Activated naive CD4-positive, alpha-beta T cell (primary cell): Measurements from ENCODE around the gene KCNJ5.
"Not testable (repeated sequence)": the region's sequence is repeated elsewhere in the genome, so short reads cannot be mapped to it uniquely, and the experiment has no call there.

Experiments used
- DNase-seq, 4 experiments: peaks; one replicate each; lab custom pipeline; 2025; lab: John Stamatoyannopoulos, UW

Gene KCNJ5

GRCh38 chr11:128913806-128914205, 22.6 kb downstream of the KCNJ5 start:
- DNase-seq: no peak

GRCh38 chr11:128914216-128915148, 23.3 kb downstream of the KCNJ5 start:
- no peak for DNase-seq

- DNase-seq: no peak
Measured at GRCh38 chr11:128915149-128915521, 24.0 kb downstream of the KCNJ5 start.

GRCh38 chr11:128916037-128916572, 24.9 kb downstream of the KCNJ5 start:
- DNase-seq: no peak

- DNase-seq: no peak
Measured at GRCh38 chr11:128916681-128917080, 25.5 kb downstream of the KCNJ5 start.

GRCh38 chr11:128917144-128917724, 26.1 kb downstream of the KCNJ5 start:
- DNase-seq: no peak

GRCh38 chr11:128919216-128919615, 28.1 kb downstream of the KCNJ5 start:
- no peak for DNase-seq

- not testable (repeated sequence) for DNase-seq
Measured at GRCh38 chr11:128919635-128920034, 28.5 kb downstream of the KCNJ5 start.

GRCh38 chr11:128920666-128921065, 29.5 kb downstream of the KCNJ5 start:
- DNase-seq: no peak

- DNase-seq: no peak
Measured at GRCh38 chr11:128921793-128922192, 30.6 kb downstream of the KCNJ5 start.

- no peak for DNase-seq
Measured at GRCh38 chr11:128924104-128924503, 32.9 kb downstream of the KCNJ5 start.

GRCh38 chr11:128924510-128925249, 33.5 kb downstream of the KCNJ5 start:
- no peak for DNase-seq

- no peak for DNase-seq
Measured at GRCh38 chr11:128925250-128925600, 34.1 kb downstream of the KCNJ5 start.

- no peak for DNase-seq
Measured at GRCh38 chr11:128926000-128926399, 34.8 kb downstream of the KCNJ5 start.

GRCh38 chr11:128926437-128927107, 35.4 kb downstream of the KCNJ5 start:
- no peak for DNase-seq

GRCh38 chr11:128927108-128927461, 35.9 kb downstream of the KCNJ5 start:
- no peak for DNase-seq

GRCh38 chr11:128927683-128928336, 36.7 kb downstream of the KCNJ5 start:
- no peak for DNase-seq

GRCh38 chr11:128928400-128928799, 37.2 kb downstream of the KCNJ5 start:
- DNase-seq: no peak

- DNase-seq: no peak
Measured at GRCh38 chr11:128929468-128929867, 38.3 kb downstream of the KCNJ5 start.

GRCh38 chr11:128929991-128930390, 38.8 kb downstream of the KCNJ5 start:
- no peak for DNase-seq

GRCh38 chr11:128931066-128931465, 39.9 kb downstream of the KCNJ5 start:
- DNase-seq: no peak

GRCh38 chr11:128931668-128932067, 40.5 kb downstream of the KCNJ5 start:
- DNase-seq: no peak
